ENCODE data around the gene DLG2.

The DLG2 gene

DNA sequence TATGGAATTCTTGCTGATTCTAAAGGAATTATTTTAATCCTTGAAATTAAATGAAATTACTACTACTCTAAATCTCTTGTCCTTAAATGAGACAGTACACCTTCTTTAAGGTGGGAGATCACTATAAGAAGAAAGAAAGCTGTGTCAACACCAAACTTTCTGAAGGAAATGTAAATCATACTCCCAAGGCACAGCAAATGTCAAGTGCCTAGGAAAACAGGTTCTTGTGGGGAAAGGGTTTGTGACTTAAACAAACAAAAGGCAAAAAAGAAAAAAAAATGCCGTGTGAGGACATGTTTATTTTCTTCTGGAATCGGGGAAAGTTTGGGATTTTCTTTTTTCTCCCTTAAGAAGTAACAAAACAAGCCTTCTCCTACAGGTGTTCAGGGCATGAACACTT lies 745.1 kb downstream of the DLG2 start:
- DNase-seq (ENCODE audit: low read depth) = no peak
- TF ChIP-seq, protein P1, sequence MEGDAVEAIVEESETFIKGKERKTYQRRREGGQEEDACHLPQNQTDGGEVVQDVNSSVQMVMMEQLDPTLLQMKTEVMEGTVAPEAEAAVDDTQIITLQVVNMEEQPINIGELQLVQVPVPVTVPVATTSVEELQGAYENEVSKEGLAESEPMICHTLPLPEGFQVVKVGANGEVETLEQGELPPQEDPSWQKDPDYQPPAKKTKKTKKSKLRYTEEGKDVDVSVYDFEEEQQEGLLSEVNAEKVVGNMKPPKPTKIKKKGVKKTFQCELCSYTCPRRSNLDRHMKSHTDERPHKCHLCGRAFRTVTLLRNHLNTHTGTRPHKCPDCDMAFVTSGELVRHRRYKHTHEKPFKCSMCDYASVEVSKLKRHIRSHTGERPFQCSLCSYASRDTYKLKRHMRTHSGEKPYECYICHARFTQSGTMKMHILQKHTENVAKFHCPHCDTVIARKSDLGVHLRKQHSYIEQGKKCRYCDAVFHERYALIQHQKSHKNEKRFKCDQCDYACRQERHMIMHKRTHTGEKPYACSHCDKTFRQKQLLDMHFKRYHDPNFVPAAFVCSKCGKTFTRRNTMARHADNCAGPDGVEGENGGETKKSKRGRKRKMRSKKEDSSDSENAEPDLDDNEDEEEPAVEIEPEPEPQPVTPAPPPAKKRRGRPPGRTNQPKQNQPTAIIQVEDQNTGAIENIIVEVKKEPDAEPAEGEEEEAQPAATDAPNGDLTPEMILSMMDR (IDR thresholded peaks at IDR 0.05; ENCODE audit: low read length, missing control alignments) = no peak

DNA sequence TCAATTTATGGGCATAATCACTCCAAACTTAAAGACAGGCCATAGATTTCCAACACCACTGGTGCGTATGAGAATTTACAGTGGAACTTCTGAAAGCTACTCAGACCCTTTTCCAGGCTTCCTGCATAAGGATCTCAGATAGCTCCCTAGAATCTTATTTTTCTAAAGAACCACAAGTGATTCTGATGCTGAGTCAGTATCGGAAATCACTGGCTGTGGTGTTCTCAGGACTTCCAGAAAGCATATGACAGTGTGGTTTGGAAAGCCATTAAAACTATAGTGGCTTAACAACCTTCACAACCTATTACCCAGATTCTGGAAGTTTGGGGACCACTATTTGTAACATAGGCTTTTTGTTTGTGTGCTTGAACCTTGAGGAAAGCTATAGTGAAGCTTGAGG lies 756.0 kb downstream of the DLG2 start:
- DNase-seq (ENCODE audit: low read depth) = no peak
- no peak overlapping the region for H3K4me3 ChIP-seq (replicated peaks; ENCODE audit: low read depth, low read length)
- TF ChIP-seq, protein P1 (IDR thresholded peaks at IDR 0.05; ENCODE audit: low read length, missing control alignments) = no peak

More for the DNA sequence above, 745.1 kb downstream of the DLG2 start:
- no peak overlapping the region for H3K4me3 ChIP-seq (replicated peaks; ENCODE audit: low read depth, low read length)

DNA sequence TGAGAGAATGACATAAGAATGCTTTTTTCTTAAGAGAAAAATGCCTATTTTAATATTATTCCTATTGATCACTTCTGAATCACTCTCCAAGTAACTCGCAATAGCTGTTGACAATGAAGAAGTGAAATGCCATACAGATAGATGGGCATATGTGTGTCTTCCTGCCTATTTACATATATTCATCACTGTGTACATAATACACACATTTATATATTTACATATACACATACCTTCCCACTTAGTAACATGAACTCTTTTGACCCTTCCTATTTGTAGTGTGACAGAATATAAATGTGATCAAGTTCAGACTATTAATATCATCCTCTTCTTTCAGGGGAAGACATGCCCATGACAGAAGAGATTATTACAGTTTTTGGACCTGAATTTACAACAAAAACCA lies 756.7 kb downstream of the DLG2 start:
- DNase-seq (ENCODE audit: low read depth) = no peak
- TF ChIP-seq, protein P1 (IDR thresholded peaks at IDR 0.05; ENCODE audit: low read length, missing control alignments) = no peak
- no peak overlapping the region for H3K4me3 ChIP-seq (replicated peaks; ENCODE audit: low read depth, low read length)

- TF ChIP-seq, protein P1 (IDR thresholded peaks at IDR 0.05; ENCODE audit: low read length, missing control alignments) = no peak
- DNase-seq (ENCODE audit: low read depth) = no peak
- no peak overlapping the region for H3K4me3 ChIP-seq (replicated peaks; ENCODE audit: low read depth, low read length)
These were observed 760.2 kb downstream of the DLG2 start for GRCh38 chr11:84866922-84867321.

DNA sequence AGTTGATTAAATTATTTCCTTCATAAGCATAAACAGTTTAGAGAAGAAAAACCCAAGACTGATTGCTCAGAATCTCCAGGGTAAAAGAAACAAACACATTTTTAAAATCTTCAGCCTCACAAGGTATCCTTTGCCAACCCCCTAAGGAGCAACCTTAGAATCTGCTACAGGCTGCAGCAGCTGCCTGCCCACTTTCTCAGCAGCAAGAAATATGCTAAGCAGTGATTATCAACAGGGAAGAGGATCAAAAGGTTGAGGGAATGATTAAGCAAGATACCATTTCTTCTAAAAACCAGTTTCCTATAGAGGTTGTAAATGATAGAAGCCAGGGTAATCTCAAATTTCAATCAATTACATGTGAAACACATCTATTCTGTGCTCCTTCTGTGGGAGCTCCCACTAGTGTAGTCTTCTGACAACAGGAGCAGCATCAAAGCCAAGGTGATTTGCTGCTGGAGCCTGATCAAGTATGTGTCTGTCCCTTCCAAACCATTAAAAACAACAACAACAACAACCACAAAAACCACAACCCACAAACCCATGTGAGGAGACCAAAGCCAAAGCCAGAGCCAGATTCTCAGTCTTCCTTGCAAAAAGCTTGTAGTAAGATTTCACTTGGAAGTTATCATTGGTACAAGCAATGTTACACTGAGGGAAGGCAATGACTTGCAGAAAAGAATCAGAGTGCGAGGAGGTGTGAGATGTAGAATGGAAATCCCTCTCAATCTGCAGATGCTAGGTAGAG lies 761.2 kb downstream of the DLG2 start:
- no peak overlapping the region for H3K4me3 ChIP-seq (replicated peaks; ENCODE audit: low read depth, low read length)
- TF ChIP-seq, protein P1 (IDR thresholded peaks at IDR 0.05; ENCODE audit: low read length, missing control alignments) = no peak
- no peak for DNase-seq (ENCODE audit: low read depth)

DNA sequence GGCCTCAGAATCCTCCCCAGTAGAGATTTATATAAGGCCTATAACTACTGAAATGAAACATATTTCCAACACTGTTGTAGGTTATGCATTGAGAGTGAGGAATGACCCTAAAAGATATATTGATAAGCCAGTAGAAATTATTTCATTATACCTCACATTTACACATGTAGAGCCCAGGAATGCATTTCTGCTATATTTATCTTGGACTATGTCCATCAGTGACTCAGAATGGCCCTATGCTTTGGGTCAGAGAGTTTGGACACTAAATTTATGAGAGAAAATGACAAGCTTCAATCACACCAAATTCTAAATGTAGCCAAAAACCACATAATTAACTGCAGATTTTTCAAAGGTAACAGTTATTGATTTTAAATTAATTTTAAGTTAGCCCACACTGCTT lies 761.9 kb downstream of the DLG2 start:
- TF ChIP-seq, protein P1 (IDR thresholded peaks at IDR 0.05; ENCODE audit: low read length, missing control alignments) = no peak
- no peak overlapping the region for H3K4me3 ChIP-seq (replicated peaks; ENCODE audit: low read depth, low read length)
- DNase-seq (ENCODE audit: low read depth) = no peak

DNA sequence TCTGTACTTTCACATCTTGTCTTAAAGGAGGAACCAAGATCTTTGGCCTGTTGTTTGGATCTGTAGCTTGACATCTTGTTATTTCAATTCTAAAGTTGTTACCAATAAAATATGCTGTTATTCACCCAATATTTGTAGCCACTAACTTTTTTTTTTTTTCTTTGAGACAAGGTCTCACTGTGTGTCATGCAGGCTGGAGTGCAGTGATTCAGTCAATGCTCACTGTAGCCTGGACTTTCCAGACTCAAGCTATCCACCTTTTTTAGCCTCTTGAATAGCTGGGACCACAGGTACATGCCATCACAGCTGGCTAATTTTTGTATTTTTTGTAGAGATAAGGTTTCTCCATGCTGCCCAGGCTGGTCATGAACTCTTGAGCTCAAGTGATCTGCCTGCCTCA lies 769.4 kb downstream of the DLG2 start:
- TF ChIP-seq, protein P1 (IDR thresholded peaks at IDR 0.05; ENCODE audit: low read length, missing control alignments) = no peak
- DNase-seq (ENCODE audit: low read depth) = no peak

More for the DNA sequence above, 769.4 kb downstream of the DLG2 start:
- H3K4me3 ChIP-seq (replicated peaks; ENCODE audit: low read depth, low read length) = no peak overlapping the region
